ENCODE results near the gene HSPA12B.

The HSPA12B gene

DNA sequence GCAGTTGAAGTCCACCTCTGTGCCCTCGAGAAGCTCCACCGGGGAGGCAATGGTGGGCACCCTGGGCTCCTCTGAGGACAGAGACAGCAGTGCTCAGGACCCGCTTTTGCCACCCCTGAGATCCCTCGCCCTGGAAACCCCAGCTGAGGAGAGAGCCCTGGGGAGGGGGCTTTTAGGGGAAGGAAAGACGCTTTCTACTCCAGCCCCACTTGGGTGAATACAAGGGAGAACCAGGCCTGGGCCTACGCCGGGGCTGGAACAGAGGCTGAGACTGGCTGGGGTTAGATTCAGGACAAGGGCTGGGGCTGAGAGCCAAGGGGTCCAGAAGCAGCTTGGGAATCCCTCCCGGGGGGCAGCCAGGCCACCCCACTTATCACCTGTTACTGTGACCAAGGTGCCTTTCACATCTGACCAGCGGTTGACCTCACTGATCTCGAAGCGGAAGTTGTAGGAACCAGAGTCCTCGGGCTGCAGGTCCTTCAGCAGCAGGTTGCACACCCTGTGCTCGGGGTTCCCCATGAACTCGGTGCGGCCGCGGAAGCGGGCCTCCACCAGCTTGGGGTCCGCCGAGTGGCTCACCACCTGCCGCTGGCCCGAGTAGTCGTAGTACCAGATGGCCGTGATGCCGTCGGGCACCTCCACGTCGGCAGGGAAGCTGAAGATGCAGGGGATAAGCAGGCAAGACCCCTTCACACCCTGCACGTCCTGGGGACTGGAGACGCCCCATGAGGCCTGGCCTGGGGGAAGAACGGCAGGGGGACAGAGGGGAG, 26.3 kb upstream of the HSPA12B start:
- DNase-seq, result no peak

DNA sequence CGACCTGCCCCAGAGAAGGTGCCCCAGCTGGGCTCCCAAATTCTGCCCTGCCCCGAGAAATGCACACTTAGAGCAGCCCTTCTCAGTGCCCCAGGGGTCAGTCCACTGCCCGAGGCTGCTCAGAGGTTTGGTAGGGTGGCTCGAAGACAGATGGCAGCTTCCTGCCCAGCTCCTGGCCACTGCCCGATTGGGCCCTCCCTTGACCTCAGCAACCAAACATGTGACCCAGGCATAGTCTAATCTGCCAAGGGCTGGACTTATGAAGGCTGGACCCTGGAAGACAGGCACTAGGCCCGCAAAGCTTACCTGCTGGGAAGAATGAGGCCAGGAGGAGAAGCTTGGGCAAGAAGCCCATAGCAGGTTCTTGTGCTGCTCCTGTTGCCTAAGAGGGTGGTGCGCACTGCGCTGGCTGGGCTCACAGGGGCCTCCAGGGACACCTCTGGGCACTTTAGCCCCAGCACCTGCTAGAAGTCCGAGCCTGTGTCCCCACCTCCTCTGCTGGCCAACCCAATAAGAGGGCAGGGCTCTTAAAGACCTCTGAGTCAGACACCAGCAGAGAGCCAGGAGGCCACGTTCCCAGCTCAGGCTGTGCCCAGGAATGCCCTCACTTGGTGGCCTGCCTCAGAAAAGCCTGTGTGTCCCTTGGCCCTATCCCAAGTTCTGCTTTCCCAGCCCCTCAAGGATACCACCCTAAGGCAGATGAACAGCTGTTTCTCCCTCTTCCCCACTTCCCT, 25.5 kb upstream of the HSPA12B start:
- DNase-seq, result no peak

DNA sequence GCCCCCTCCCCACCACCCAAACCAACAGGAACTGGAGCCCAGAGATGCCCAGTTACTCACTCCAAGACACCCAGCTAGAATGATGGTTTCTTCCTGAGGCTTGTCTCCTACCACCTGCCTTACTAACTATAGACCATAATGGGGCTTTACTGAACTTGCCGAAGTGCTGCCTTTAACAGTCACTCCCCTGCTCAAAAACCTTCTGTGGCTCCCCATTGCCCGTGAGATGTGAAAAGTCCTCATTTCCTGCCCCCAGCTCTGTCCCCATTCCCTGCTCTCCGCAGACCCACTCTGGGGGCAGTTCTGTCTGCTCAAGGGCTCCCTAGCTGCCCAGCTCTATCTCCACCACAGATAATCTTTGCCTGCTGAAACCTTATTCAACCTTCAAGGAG, 25.0 kb upstream of the HSPA12B start:
- DNase-seq, result no peak

DNA sequence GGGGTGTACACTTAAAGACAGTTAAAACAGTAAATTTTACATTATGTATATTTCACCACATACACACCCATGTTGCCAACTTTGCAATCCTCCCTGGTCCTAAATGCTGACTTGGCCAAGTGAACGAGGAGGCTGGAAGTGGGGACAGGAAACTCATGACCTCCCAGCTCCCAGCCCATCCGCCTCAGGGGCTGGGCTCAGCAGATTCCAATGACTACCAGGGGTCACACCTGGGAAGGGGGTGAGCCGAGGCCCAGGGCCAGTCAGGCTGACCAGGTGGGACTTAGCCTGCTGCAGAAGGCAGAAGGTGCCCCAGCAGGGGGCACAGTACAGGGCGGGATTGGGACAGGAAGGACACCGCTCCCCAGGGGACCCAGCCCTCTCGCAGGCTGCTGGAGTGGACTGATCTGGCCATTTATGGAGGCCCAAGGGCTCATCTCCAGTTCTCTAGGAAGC, 22.4 kb upstream of the HSPA12B start:
- no peak for DNase-seq

DNA sequence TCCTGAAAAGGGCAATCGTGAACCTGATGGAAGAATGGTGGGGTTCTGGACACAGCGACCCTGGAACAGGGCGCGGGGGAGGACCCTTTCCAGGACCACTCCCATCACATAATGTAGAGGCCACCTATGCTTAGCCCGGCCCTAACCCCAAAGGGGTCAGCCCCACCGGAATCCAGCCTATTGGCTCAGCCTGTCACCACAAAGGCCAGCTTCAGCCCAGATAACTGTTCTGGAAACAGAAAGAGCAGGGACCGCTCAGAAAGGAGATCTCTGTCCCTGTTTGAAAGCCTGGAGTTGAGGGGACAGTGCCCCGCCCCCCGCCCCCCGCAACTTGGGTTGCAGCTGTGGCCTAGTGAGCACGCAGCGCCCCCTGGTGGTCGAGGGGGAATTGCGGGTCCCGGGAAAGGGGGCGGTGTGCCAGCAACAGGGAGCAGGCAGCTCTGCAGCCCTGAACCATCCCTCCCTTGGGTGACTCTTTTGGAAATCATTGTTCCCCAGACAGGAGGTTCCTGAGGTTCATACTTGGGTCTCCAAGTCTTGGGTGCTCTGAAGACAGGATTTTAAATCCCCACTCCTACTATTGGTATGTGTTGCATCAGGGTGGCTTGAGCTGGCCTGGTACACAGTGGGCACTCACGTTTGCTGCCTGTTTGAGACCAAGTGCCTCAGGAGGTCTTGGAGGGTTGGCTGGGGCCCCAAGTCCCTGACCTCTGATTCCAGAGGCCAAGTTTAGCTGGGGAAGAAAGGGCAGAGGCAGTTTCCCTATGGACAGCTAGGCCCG, 21.6 kb upstream of the HSPA12B start:
- DNase-seq, result no peak

DNA sequence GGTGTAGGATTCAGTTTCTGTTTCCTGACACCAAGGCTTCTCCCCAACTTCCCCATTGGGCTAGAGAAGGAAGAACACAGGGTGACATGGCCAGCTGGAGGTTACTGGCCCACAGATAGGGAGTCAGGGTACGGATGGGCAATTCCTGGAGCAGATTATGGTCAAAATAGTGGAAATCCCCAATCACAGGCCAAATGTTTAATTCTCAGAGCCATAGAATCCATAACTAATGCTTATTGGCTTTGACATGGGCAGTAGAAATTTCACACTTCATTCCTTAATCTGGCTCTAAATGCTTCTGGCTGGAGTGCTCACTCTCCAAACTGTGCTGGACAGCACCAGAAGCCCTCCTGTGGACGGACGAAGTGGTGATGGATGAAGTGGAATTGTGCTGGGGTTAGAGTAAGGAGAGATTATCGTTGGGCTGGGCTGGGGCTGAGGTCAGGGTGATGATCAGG, 21.0 kb upstream of the HSPA12B start:
- DNase-seq, result no peak

DNA sequence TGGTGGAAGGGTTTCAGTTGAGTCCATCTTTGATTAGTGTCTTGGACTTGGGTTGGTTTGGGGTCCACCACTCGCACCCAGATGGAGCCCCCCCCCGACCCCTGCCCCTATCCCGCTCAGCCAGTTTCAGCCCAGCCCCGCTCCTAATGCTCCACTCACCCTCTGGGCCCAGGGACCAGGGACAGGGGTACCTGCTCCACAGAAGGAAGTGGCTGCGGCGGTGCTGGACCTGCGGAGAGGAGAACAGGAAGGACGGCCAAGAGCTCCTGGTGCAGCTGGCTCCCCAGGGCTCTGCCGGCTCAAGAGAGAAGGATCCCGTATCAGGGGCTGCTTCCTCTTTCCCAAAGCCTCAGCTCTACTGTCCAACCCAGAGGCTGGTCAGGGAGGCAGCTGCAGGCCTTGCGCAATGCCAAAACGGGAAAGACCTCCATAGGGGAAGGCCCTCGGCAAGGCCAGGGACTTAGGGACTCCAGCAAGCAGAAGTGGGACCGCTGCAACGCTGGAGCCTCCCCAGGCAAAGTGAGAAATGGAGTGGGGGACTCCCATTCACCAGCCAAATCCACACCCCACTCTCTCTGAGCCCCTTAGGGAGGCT, 20.1 kb upstream of the HSPA12B start, which contains the start of gene SIGLEC1:
SIGLEC1 (minus strand) TSS at position 322 of the 595 bp plus-strand sequence. CDS start 5,472 bp downstream, outside the sequence.
- no peak for DNase-seq

DNA sequence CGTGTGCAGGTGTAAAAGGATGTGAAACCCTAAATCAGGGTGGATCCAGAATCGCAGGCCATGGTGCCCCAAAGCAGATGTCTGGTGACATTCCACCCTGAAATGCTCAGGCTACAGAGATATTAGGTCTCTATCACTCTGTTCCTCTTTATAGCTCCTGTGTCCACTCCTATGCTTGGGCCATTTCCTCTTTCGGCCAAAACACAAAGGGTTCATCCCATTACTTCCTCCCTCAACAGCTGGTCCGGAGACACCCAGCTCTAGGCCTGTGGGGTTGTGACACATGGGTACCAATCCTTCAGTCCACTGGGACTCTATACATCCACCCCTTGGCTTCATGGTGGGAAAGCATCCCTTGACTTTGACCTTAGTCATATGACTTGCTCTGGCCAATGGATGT, 18.4 kb upstream of the HSPA12B start:
- no peak for DNase-seq

DNA sequence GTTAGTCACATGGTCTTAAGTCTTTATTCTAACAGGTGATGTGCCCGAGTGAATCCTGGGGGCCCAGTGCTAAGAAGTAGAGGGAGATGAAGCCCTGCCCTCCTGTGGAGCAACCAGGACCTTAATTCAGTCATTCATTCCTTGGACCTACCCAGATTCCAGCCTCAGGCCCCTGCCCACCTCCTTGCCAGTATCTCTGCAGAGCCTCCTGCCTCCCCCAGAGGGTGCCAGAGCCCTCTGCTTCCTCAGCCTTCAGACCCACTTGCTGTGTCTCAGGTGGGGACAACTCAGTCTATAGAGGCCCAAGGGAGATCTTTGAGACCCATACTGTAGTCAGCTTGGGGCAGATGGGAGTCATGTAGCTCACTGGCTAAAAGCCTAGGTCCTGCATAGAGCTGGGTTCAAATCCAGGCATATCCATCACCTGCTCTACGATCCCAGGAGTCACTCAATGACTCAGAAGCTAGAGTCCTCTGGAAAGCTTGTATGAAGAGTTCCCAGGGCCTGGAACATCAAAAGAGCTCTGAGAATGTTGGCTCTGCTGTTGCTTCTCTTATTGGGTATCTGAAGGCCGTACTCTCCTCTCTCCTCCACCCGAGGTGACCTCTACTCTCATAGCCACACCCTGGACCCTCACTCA, 16.2 kb upstream of the HSPA12B start:
- peak; percentile 17 for DNase-seq

DNA sequence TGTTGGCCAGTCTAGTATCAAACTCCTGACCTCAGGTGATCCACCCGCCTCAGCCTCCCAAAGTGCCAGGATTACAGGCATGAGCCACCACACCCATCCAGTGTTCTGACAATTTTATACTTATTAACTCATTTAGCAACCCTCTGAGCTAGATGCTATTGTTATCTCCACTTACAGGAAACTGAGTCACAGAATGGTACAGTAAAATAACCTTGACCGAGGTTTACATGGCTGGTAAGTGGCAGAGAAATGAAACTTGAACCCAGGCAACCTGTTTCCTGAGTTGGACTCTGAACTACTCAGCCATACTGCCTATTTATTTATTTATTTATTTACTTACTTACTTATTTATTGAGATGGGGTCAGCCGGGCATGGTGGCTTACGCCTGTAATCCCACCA, 13.4 kb upstream of the HSPA12B start:
- DNase-seq, result no peak

DNA sequence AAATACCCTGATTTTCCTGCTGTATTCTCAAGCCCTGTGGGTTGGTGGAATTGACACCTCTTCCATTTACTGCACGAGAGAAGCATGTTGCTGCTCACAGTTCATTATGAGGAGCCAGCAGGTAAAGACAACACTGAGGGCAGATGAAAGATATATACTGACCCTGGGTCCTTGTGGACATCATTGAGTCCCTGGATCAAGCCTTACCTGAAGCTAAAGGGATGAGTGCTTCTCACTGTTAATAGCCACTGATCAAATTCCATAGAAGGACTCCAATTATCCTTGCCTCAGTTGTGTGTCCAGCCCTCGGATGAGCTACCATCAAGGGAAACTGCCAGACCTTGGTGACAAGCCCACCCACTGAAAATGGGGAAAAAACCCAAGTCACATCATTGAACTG, 12.4 kb upstream of the HSPA12B start:
- no peak for DNase-seq

DNA sequence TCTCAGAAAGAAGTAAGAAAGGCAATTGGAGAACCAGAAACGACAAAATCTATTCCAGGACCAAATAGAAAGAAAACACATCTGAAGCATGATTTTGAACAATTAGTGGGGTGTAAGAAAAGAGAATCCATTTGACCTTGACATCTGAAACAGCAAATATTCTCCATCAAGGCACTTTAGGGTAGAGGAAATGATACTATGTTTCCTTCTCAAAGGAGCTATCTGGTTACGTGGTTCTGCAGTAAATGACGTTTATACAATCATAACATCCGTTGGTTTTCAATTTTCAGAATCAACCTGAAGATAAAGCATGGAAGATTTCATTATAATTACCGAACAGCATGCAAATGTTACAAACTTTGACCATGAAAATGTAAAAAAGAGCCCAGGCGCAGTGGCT, 11.9 kb upstream of the HSPA12B start:
- DNase-seq, result no peak

DNA sequence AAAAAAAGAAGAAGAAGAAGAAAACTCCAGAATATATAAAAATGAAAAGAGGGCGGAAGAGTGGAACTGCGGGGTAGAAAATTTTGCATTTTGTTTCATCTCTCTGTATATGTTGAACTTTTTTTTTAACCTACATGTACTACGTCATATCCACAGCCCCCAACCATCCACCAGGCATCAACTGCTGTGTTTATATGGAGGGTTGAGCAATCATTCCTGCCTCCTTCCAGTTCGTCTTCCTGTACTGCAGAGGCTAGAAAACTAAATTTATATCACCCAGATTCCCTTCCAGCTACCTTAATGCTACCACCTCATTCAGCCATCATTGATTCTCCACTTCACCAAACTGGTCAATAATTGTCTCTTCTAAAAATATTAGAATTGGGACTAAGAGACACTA, 10.6 kb upstream of the HSPA12B start:
- no peak for DNase-seq

DNA sequence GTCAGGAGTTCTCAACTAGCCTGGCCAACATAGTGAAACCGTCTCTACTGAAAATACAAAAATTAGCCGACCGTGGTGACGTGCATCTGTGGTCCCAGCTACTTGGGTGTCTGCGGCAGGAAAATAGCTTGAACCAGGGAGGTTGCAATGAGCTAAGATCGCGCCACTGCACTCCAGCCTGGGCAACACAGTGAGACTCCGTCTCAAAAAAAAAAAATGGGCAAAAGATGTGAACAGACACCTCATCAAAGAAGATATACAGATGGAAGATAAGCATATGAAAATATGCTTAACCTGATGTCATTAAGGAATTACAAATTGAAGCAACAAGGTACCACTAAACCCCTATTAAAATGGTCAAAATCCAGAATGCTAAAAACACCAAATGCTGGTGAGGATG, 9.2 kb upstream of the HSPA12B start:
- DNase-seq, result no peak

DNA sequence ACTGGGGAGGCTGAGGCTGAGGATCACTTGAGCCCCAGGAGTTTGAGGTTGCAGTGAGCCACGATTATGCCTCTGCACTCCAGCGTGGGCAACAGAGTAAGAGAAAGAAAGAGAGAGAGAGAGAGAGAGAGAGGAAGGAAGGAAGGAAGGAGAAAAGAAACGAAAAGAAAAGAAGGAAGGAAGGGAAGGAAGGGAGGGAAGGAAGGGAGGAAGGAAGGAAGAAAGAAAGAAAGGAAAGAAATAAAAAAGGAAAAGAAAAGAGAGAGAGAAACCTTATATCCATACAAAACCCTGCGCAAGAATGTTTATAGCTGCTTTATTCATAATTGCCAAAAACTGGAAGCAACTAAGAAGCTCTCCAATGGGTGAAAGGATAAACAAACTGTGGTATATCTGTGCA, 8.1 kb upstream of the HSPA12B start:
- no peak for DNase-seq

DNA sequence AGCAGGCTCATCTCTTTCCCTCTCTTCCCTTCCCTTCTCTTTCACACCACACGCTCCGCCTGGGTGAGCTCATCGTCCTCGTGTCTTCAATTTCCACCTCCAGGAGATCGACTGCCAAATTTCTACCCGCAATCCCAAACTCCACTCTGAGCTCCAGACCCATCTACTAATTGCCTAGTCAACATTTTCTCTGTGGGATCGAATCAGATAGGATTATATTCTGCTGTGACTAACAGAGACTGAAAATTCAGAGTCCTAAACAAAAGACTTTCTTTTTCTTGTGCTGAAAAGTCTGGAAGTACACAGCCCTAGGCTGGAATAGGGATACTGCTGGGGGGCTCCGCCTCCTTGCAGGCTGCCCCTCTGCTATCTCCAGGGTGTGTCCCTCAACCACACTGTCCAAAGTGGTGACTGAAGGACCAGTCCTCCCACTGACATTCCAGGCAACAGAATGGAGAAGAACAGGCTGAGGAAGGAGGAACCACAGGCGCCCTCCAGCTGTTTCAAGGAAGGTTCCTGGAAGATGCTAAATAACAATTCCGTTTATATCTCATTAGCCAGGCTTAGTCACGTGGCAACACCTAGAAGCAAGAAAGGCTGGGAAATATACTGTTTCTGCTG, 5.0 kb upstream of the HSPA12B start:
- DNase-seq, result no peak

DNA sequence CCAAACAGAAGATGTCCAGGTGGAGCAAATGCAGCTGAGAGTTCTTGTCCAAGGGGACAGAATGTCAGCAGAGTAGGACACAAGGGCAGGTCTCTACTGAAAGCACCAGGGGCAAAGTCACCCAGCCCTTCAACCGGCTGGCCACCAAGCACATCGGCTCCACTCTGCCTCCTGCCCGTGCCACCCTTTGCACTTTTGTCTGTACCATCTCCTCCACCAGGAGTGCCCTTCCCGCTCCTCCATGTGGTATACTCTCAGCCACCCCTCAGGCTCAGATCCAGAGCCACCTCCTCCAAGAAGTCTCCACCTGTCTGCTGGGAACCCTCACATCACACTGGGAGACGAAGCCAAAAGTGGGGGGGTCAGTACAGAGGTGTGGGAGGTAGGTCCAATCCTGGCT, 4.1 kb upstream of the HSPA12B start:
- DNase-seq, result no peak

DNA sequence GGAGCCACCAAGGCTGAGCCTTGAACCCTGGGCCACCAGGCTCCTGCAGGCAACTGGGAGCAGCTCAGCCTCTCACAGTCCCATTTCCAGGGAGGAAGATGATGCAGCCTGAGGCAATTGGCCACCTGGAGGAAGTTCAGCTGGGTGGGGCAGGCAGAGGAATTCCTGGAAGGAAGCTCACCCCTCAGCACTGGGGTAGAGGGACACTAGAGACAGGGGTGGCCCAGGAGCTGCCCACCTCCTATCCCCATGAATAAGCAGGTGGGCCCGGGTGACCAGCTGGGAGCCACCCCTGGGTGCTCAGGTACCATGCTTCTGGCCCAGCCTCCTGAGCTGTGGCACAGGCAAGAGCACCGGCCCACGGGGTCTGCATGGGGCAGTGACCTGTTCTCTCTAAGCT, 3.6 kb upstream of the HSPA12B start:
- no peak for DNase-seq

DNA sequence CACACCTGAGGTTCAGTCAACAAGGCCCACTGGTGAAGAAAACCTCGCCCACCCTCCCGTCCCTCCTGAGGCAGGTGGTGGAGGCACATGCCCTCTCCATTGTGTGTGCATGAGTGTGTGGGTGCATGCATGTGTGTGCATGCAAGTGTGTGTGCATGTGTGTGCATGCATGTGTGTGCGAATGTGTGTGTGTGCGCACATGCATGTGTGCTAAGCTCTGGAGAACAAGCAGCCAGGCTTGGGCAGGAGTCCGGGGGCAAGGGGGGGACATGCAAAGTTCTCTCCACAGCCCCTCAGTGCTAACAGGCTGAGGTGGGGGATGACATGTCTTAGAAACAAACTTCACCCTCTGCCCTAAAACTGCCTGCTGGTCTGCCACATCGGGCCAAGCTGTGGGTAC, 3.1 kb upstream of the HSPA12B start:
- no peak for DNase-seq

DNA sequence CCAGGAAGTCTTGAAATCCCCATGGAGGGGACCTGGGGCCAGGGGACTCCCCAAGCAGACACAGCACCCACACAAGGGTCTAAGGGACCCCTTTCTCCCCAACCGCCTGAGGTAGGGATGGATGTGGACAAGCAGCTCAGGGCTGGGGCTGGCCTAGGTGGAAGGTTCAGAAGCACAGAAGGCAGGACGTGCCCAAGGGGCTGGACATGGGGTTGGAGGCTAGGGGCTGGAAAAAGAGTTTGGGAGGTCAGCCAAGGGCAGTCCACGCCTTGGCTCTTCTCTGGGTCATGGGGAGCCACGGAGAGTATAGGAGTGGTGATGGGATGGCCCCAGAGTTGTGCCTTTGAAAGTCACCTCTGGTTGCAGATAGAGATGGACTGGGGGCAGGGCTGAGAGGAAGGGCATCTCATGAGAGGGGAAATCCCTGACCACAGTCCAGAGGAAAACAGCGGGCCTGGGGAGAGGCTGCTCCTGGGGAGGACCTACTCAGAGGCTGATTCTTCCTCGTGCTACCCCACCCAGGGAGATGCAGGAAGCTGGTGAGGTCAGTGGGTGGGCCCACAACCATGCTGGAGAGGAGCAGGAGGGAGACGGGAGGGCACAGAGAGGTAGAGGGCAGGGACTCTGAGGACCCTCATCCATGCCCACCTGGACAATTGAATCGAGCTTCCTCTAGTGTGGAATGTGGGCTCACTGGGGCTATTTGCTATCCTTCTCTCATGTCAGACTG, 2.5 kb upstream of the HSPA12B start:
- DNase-seq, result no peak

Measured in NCI-H774 (cell line).